ENCODE data around the gene MKNK2.
"Not testable (repeated sequence)": the region's sequence is repeated elsewhere in the genome, so short reads cannot be mapped to it uniquely, and the experiment has no call there.

The MKNK2 gene

GRCh38 chr19:2050991-2051772 is at the start of gene MKNK2:
Gene MKNK2 (minus strand): TSS chr19:2051244. CDS start chr19:2050851, 393 bp downstream.
- H3K36me3 Mint-ChIP-seq, result peaks cover 13% of the 10 kb centered on the region
- CTCF ChIA-PET, result interaction anchor here (0.9 to 2.4 kb wide), 4 partner anchors 9 to 105 kb away, joined by 3 to 16 read pairs (median 3); no protein-coding TSS in a partner anchor

GRCh38 chr19:2100719-2101061 is 49.6 kb upstream of the MKNK2 start:
- Mint-ChIP-seq H3K4me1 (peaks cover 14% of the 10 kb centered on the region), H3K4me3 (no peak overlapping the region), H3K9me3 (peaks cover 8% of the 10 kb centered on the region), H3K27me3 (peaks cover 4% of the 10 kb centered on the region), H3K27ac (no peak overlapping the region), H3K36me3 (peaks cover 33% of the 10 kb centered on the region)
- DNase-seq, result no peak
- CTCF ChIA-PET, result no interaction called here

More at GRCh38 chr19:2050991-2051772, at the start of gene MKNK2:
- peak within 1 kb of the TSS; percentile 95 for H3K27ac Mint-ChIP-seq
- H3K9me3 Mint-ChIP-seq, result no peaks in the 10 kb centered on the region
- H3K27me3 Mint-ChIP-seq, result no peaks in the 10 kb centered on the region
- peak within 1 kb of the TSS; percentile 87 for H3K4me3 Mint-ChIP-seq
- peaks cover 66% of the 10 kb centered on the region for H3K4me1 Mint-ChIP-seq
- DNase-seq, result peak; percentile 93

GRCh38 chr19:2099937-2100718 is 49.1 kb upstream of the MKNK2 start:
- Mint-ChIP-seq H3K4me1 (peaks cover 14% of the 10 kb centered on the region), H3K27ac (no peak overlapping the region), H3K27me3 (peaks cover 4% of the 10 kb centered on the region), H3K4me3 (no peak overlapping the region), H3K36me3 (peaks cover 32% of the 10 kb centered on the region), H3K9me3 (peaks cover 3% of the 10 kb centered on the region)
- DNase-seq, result no peak
- CTCF ChIA-PET, result no interaction called here

- Mint-ChIP-seq H3K27ac (no peak overlapping the region), H3K27me3 (peaks cover 4% of the 10 kb centered on the region), H3K4me1 (peaks cover 23% of the 10 kb centered on the region), H3K4me3 (no peak overlapping the region), H3K36me3 (peaks cover 30% of the 10 kb centered on the region), H3K9me3 (no peaks in the 10 kb centered on the region)
- no peak for DNase-seq
- CTCF ChIA-PET, result no interaction called here
Observed at GRCh38 chr19:2099054-2099501, 48.0 kb upstream of the MKNK2 start.

- no peaks in the 10 kb centered on the region for H3K9me3 Mint-ChIP-seq
- CTCF ChIA-PET, result interaction anchor here (0.6 kb wide), 1 partner anchor 45 kb away, joined by 4 read pairs; no protein-coding TSS in a partner anchor
- peaks cover 31% of the 10 kb centered on the region for H3K36me3 Mint-ChIP-seq
- peaks cover 32% of the 10 kb centered on the region for H3K4me1 Mint-ChIP-seq
- peaks cover 4% of the 10 kb centered on the region for H3K27me3 Mint-ChIP-seq
- no peak overlapping the region for H3K27ac Mint-ChIP-seq
- H3K4me3 Mint-ChIP-seq, result peak overlapping the region; percentile 80
- no peak for DNase-seq
Observed at GRCh38 chr19:2097886-2098327, 46.9 kb upstream of the MKNK2 start.

- DNase-seq, result peak; percentile 71
- peaks cover 35% of the 10 kb centered on the region for H3K4me1 Mint-ChIP-seq
- H3K27me3 Mint-ChIP-seq, result peaks cover 4% of the 10 kb centered on the region
- peak overlapping the region; percentile 93 for H3K27ac Mint-ChIP-seq
- no peaks in the 10 kb centered on the region for H3K9me3 Mint-ChIP-seq
- CTCF ChIA-PET, result interaction anchor here (1.2 kb wide), 1 partner anchor 75 kb away, joined by 3 read pairs; no protein-coding TSS in a partner anchor
- H3K36me3 Mint-ChIP-seq, result peaks cover 33% of the 10 kb centered on the region
- peak overlapping the region; percentile 80 for H3K4me3 Mint-ChIP-seq
Observed at GRCh38 chr19:2097203-2097885, 46.3 kb upstream of the MKNK2 start.

- peak; percentile 100 for DNase-seq
- peak within 1 kb of the TSS; percentile 93 for H3K27ac Mint-ChIP-seq
- CTCF ChIA-PET, result interaction anchor here (1.2 kb wide), 1 partner anchor 75 kb away, joined by 3 read pairs; no protein-coding TSS in a partner anchor
- H3K36me3 Mint-ChIP-seq, result peaks cover 33% of the 10 kb centered on the region
- H3K9me3 Mint-ChIP-seq, result no peaks in the 10 kb centered on the region
- peaks cover 4% of the 10 kb centered on the region for H3K27me3 Mint-ChIP-seq
- peak within 1 kb of the TSS; percentile 99 for H3K4me3 Mint-ChIP-seq
- H3K4me1 Mint-ChIP-seq, result peaks cover 35% of the 10 kb centered on the region
Observed at GRCh38 chr19:2096480-2097202, 45.6 kb upstream of the MKNK2 start, which contains the start of gene IZUMO4. Gene IZUMO4 (plus strand): TSS chr19:2096915. CDS start chr19:2096946, 31 bp downstream.

GRCh38 chr19:2096034-2096479 is 45.0 kb upstream of the MKNK2 start, which contains the start of gene MOB3A:
Gene MOB3A (minus strand): TSS chr19:2096326. CDS start chr19:2078560, 17,766 bp downstream.
- Mint-ChIP-seq H3K9me3 (no peaks in the 10 kb centered on the region), H3K36me3 (peaks cover 34% of the 10 kb centered on the region), H3K4me1 (peaks cover 37% of the 10 kb centered on the region), H3K27ac (peak within 1 kb of the TSS; percentile 93), H3K27me3 (peaks cover 4% of the 10 kb centered on the region), H3K4me3 (peak within 1 kb of the TSS; percentile 99)
- DNase-seq, result peak; percentile 88
- CTCF ChIA-PET, result interaction anchor here (2.3 kb wide), 1 partner anchor 12 kb away, joined by 11 read pairs; no protein-coding TSS in a partner anchor

GRCh38 chr19:2091926-2092525 is 41.0 kb upstream of the MKNK2 start:
- H3K27me3 Mint-ChIP-seq, H3K9me3 Mint-ChIP-seq, H3K4me3 Mint-ChIP-seq, H3K27ac Mint-ChIP-seq, DNase-seq, CTCF ChIA-PET: not testable (repeated sequence)
- Mint-ChIP-seq H3K4me1 (peaks cover 66% of the 10 kb centered on the region), H3K36me3 (peaks cover 57% of the 10 kb centered on the region)

- CTCF ChIA-PET, result no interaction called here
- H3K9me3 Mint-ChIP-seq, result no peaks in the 10 kb centered on the region
- H3K4me1 Mint-ChIP-seq, result peaks cover 76% of the 10 kb centered on the region
- peaks cover 62% of the 10 kb centered on the region for H3K36me3 Mint-ChIP-seq
- H3K4me3 Mint-ChIP-seq, result peak overlapping the region; percentile 66
- no peak for DNase-seq
- H3K27me3 Mint-ChIP-seq, result peaks cover 6% of the 10 kb centered on the region
- H3K27ac Mint-ChIP-seq, result peak overlapping the region; percentile 90
Observed at GRCh38 chr19:2089727-2090053, 38.6 kb upstream of the MKNK2 start.

GRCh38 chr19:2089001-2089711 is 38.1 kb upstream of the MKNK2 start:
- DNase-seq, result peak; percentile 37
- Mint-ChIP-seq H3K27me3 (peaks cover 6% of the 10 kb centered on the region), H3K4me3 (peak overlapping the region; percentile 66), H3K4me1 (peaks cover 71% of the 10 kb centered on the region), H3K36me3 (peaks cover 62% of the 10 kb centered on the region), H3K27ac (peak overlapping the region; percentile 90), H3K9me3 (no peaks in the 10 kb centered on the region)
- CTCF ChIA-PET, result no interaction called here

- H3K27me3 Mint-ChIP-seq, result peaks cover 6% of the 10 kb centered on the region
- no peaks in the 10 kb centered on the region for H3K9me3 Mint-ChIP-seq
- CTCF ChIA-PET, result interaction anchor here (0.6 to 1.3 kb wide), 7 partner anchors 18 to 234 kb away, joined by 3 to 4 read pairs (median 3); no protein-coding TSS in a partner anchor
- peak overlapping the region; percentile 90 for H3K27ac Mint-ChIP-seq
- peaks cover 67% of the 10 kb centered on the region for H3K36me3 Mint-ChIP-seq
- H3K4me1 Mint-ChIP-seq, result peaks cover 61% of the 10 kb centered on the region
- H3K4me3 Mint-ChIP-seq, result peak overlapping the region; percentile 57
- DNase-seq, result peak; percentile 58
Observed at GRCh38 chr19:2087621-2088100, 36.6 kb upstream of the MKNK2 start.

Measured in activated naive CD4-positive, alpha-beta T cell treated with anti-CD3 and anti-CD28 coated beads, Interleukin-2, amount 10 ng/mL, durations not matched to agents 7 days and 5 days (primary cell).